GM06990 (cell line): Measurements from ENCODE around the gene MT1F.

Experiments
- DNase-seq: peaks from one replicate; pipeline ENCODE4 v3.0.0-alpha.2; 2011; ENCODE audit not compliant: insufficient read length; ENCODE audit errors: extremely low read depth
- H3K27me3 ChIP-seq: replicated peaks from 2 replicates; pipeline ENCODE4 v1.6.0; 2011; ENCODE audit warnings: low read length; ENCODE audit not compliant: control insufficient read depth, insufficient read depth
- H3K36me3 ChIP-seq: 2 replicates; pipeline ENCODE4 v1.5.1; 2011; ENCODE audit warnings: low read length; ENCODE audit not compliant: control insufficient read depth, insufficient read depth
- H3K4me3 ChIP-seq: replicated peaks from 2 replicates; pipeline ENCODE4 v1.5.1; 2011; ENCODE audit warnings: low read depth, mild to moderate bottlenecking, control low read depth, low read length
- TF ChIP-seq, protein P1 (sequence below): IDR thresholded peaks from 2 replicates; pipeline ENCODE4 v1.5.1; 2011; ENCODE audit warnings: low read length, control low read depth, mild to moderate bottlenecking, inconsistent platforms; ENCODE audit not compliant: insufficient read depth, poor library complexity, severe bottlenecking

MT1F gene

DNA sequence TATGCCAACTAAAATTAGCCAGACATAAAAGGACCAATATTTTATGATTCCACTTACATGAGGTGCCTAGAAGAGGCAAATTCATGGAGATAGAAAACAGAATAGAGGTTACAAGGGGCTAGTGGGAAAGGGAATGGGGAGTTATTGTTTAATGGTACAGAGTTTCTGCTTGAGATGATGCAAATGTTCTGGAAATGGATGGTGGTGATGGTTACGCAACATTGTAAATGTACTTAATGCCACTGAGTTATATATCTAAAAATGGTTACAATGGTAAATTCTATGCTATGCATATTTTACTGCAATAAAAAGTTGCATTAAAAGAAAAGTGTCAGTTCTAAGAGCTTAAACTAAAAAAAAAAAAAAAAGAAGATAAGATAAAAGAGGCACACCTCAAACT lies 42.4 kb downstream of the MT1F start:
- TF ChIP-seq, protein P1, sequence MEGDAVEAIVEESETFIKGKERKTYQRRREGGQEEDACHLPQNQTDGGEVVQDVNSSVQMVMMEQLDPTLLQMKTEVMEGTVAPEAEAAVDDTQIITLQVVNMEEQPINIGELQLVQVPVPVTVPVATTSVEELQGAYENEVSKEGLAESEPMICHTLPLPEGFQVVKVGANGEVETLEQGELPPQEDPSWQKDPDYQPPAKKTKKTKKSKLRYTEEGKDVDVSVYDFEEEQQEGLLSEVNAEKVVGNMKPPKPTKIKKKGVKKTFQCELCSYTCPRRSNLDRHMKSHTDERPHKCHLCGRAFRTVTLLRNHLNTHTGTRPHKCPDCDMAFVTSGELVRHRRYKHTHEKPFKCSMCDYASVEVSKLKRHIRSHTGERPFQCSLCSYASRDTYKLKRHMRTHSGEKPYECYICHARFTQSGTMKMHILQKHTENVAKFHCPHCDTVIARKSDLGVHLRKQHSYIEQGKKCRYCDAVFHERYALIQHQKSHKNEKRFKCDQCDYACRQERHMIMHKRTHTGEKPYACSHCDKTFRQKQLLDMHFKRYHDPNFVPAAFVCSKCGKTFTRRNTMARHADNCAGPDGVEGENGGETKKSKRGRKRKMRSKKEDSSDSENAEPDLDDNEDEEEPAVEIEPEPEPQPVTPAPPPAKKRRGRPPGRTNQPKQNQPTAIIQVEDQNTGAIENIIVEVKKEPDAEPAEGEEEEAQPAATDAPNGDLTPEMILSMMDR, result no peak
- H3K27me3 ChIP-seq, result no peaks in the 10 kb centered on the region; the same call in 1 of the 2 replicates
- H3K4me3 ChIP-seq, result no peak overlapping the region
- no peak for DNase-seq
- H3K36me3 ChIP-seq, result no peaks in the 10 kb centered on the region

DNA sequence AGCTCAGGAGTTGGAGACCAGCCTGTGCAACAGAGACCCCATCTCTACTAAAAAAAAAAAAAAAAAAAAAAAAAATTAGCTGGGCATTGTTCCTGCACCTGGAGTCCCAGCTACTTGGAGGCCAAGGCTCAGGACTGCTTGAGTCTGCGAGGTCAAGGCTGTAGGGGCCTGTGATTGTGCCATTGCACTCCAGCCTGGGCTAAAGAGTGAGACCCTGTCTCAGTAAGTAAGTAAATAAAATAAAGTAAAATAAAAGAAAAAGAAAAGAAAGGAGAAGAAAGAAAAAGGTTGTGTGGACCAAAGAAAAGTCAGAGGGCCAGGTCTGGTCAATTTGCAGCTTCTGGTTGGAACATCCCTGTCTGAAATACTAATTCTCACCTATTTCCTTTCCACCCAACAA lies 42.9 kb downstream of the MT1F start:
- no peaks in the 10 kb centered on the region for H3K36me3 ChIP-seq
- no peak overlapping the region for H3K4me3 ChIP-seq
- TF ChIP-seq, protein P1, result no peak
- no peak for DNase-seq
- no peaks in the 10 kb centered on the region; the same call in 1 of the 2 replicates for H3K27me3 ChIP-seq

GRCh38 chr16:56701534-56701933 lies 43.8 kb downstream of the MT1F start:
- no peak overlapping the region for H3K4me3 ChIP-seq
- no peaks in the 10 kb centered on the region for H3K36me3 ChIP-seq
- H3K27me3 ChIP-seq, result no peaks in the 10 kb centered on the region; the same call in 1 of the 2 replicates
- TF ChIP-seq, protein P1, result no peak
- DNase-seq, result no peak

GRCh38 chr16:56702836-56703235 lies 45.1 kb downstream of the MT1F start:
- TF ChIP-seq, protein P1, result no peak
- DNase-seq, result no peak
- Histone ChIP-seq H3K36me3 (no peaks in the 10 kb centered on the region), H3K4me3 (no peak overlapping the region), H3K27me3 (no peaks in the 10 kb centered on the region)
